ENCODE data around the gene FOXP1. TPM values are rescaled to one million over a fixed set of nuclear protein-coding genes. Genes with fewer than 3 reads are reported as not detected.
A peak's percentile ranks its signal among the peaks of the same experiment; 100 is the strongest.

Gene FOXP1
- total and polyA plus RNA-seq, 2 of the 13 experiments (the other 11 are each of a cell fraction or from before 2014, with no cell fraction given): 40.4 to 59.0 TPM

GRCh38 chr3:71208211-71209095 is 375.1 kb downstream of the FOXP1 start (continued):
- TF ChIP-seq SNAPC4 (CRISPR knock-in tag; IDR thresholded peaks at IDR 0.05) (no peak; the same call in 1 of the 2 replicates), MEIS1 (CRISPR knock-in tag; IDR thresholded peaks at IDR 0.05; ENCODE audit: borderline replicate concordance) (peak; percentile 98), POLR2AphosphoS2 (IDR thresholded peaks at IDR 0.05; ENCODE audit: low read depth, low read length) (no peak), TARDBP (CRISPR knock-in tag; IDR thresholded peaks at IDR 0.05) (peak; percentile 89), ZNF710 (CRISPR knock-in tag; IDR thresholded peaks at IDR 0.05; ENCODE audit: borderline replicate concordance) (peak; percentile 92), ZNF570 (CRISPR knock-in tag; IDR thresholded peaks at IDR 0.05; ENCODE audit: borderline replicate concordance) (0 out of 2 replicates have a peak, but pooled peaks have one; percentile 52), HNRNPUL1 (IDR thresholded peaks at IDR 0.05; ENCODE audit: low read depth, low read length) (no peak), WIZ (CRISPR knock-in tag; IDR thresholded peaks at IDR 0.05) (no peak), RXRA (CRISPR knock-in tag; IDR thresholded peaks at IDR 0.05) (peak; percentile 58; the same call in 1 of the 2 replicates), ZBTB7A (CRISPR knock-in tag; IDR thresholded peaks at IDR 0.05) (0 out of 2 replicates have a peak, but pooled peaks have one; percentile 59), ZNF34 (CRISPR knock-in tag; IDR thresholded peaks at IDR 0.05; ENCODE audit: borderline replicate concordance) (no peak), E2F5 (CRISPR knock-in tag; conservative IDR thresholded peaks at IDR 0.05) (no peak), ZNF512 (CRISPR knock-in tag; IDR thresholded peaks at IDR 0.05) (no peak), SATB2 (CRISPR knock-in tag; IDR thresholded peaks at IDR 0.05) (peak; percentile 50; the same call in 1 of the 2 replicates), TBL1XR1 (IDR thresholded peaks at IDR 0.05; ENCODE audit: borderline replicate concordance, low read length, partially characterized antibody) (peak; percentile 32), ZNF691 (CRISPR knock-in tag; IDR thresholded peaks at IDR 0.05; ENCODE audit: borderline replicate concordance, low read depth) (peak; percentile 59; the same call in 1 of the 2 replicates), ZNF557 (CRISPR knock-in tag; IDR thresholded peaks at IDR 0.05) (no peak; the same call in 1 of the 2 replicates)
